Measurements from ENCODE around the gene MACC1. TPM values are rescaled to one million over a fixed set of nuclear protein-coding genes. Genes with fewer than 3 reads are reported as not detected.

The MACC1 gene
- polyA plus RNA-seq, 1 experiment: not detected

- CTCF ChIA-PET: interaction anchor here (1.1 kb wide), 1 partner anchor 23 kb away, joined by 3 read pairs; no protein-coding TSS in a partner anchor
These were observed 663 bp downstream of the MACC1 start for GRCh38 chr7:20216406-20217036.

GRCh38 chr7:20214921-20215669, 2.1 kb downstream of the MACC1 start:
- CTCF ChIA-PET: interaction anchor here (0.6 kb wide), 1 partner anchor 57 kb away, joined by 4 read pairs; no protein-coding TSS in a partner anchor
- Histone ChIP-seq H3K4me3 (ENCODE audit: low read depth, low read length) (no peak overlapping the region), H3K36me3 (ENCODE audit: control insufficient read depth, insufficient read depth, low read length) (no peaks in the 10 kb centered on the region), H3K27me3 (ENCODE audit: control insufficient read depth, insufficient read depth, low read length) (no peaks in the 10 kb centered on the region; the same call in 1 of the 2 replicates)
- POLR2A ChIA-PET: no interaction called here
- no peak for TF ChIP-seq CTCF (IDR thresholded peaks at IDR 0.05; ENCODE audit: insufficient read depth, low read depth, low read length)
- no peak for DNase-seq (ENCODE audit: low read depth)

More at GRCh38 chr7:20216406-20217036, 663 bp downstream of the MACC1 start:
- no peak for TF ChIP-seq CTCF (IDR thresholded peaks at IDR 0.05; ENCODE audit: insufficient read depth, low read depth, low read length)
- no peak for DNase-seq (ENCODE audit: low read depth)
- Histone ChIP-seq H3K4me3 (ENCODE audit: low read depth, low read length) (no peak overlapping the region), H3K27me3 (ENCODE audit: control insufficient read depth, insufficient read depth, low read length) (no peaks in the 10 kb centered on the region; the same call in 1 of the 2 replicates), H3K36me3 (ENCODE audit: control insufficient read depth, insufficient read depth, low read length) (no peaks in the 10 kb centered on the region)
- POLR2A ChIA-PET: no interaction called here

- H3K27me3 ChIP-seq (ENCODE audit: control insufficient read depth, insufficient read depth, low read length): no peaks in the 10 kb centered on the region; the same call in 1 of the 2 replicates
- no peak overlapping the region for H3K4me3 ChIP-seq (ENCODE audit: low read depth, low read length)
- no peak for TF ChIP-seq CTCF (IDR thresholded peaks at IDR 0.05; ENCODE audit: insufficient read depth, low read depth, low read length)
- ChIA-PET CTCF (interaction anchor here (0.6 kb wide), 1 partner anchor 252 kb away, joined by 3 read pairs; no protein-coding TSS in a partner anchor), POLR2A (no interaction called here)
- no peaks in the 10 kb centered on the region for H3K36me3 ChIP-seq (ENCODE audit: control insufficient read depth, insufficient read depth, low read length)
- DNase-seq (ENCODE audit: low read depth): no peak
These were observed 3.1 kb downstream of the MACC1 start for GRCh38 chr7:20214132-20214531.

- no peak for DNase-seq (ENCODE audit: low read depth)
- Histone ChIP-seq H3K27me3 (ENCODE audit: control insufficient read depth, insufficient read depth, low read length) (no peaks in the 10 kb centered on the region; the same call in 1 of the 2 replicates), H3K4me3 (ENCODE audit: low read depth, low read length) (no peak overlapping the region), H3K36me3 (ENCODE audit: control insufficient read depth, insufficient read depth, low read length) (no peaks in the 10 kb centered on the region)
- POLR2A ChIA-PET: no interaction called here
- CTCF ChIA-PET: interaction anchor here (0.6 to 0.7 kb wide), 2 partner anchors 15 to 251 kb away, joined by 3 read pairs; no protein-coding TSS in a partner anchor
- TF ChIP-seq CTCF (IDR thresholded peaks at IDR 0.05; ENCODE audit: insufficient read depth, low read depth, low read length): no peak
These were observed 3.8 kb downstream of the MACC1 start for GRCh38 chr7:20213378-20213777.

GRCh38 chr7:20211376-20211775, 5.8 kb downstream of the MACC1 start:
- TF ChIP-seq CTCF (IDR thresholded peaks at IDR 0.05; ENCODE audit: insufficient read depth, low read depth, low read length): no peak
- Histone ChIP-seq H3K27me3 (ENCODE audit: control insufficient read depth, insufficient read depth, low read length) (no peaks in the 10 kb centered on the region; the same call in 1 of the 2 replicates), H3K36me3 (ENCODE audit: control insufficient read depth, insufficient read depth, low read length) (no peaks in the 10 kb centered on the region), H3K4me3 (ENCODE audit: low read depth, low read length) (no peak overlapping the region)
- ChIA-PET POLR2A (no interaction called here), CTCF (no interaction called here)
- no peak for DNase-seq (ENCODE audit: low read depth)

Measured in BJ (cell line).